Fibroblast of the aortic adventitia (primary cell): Measurements from ENCODE around the gene MYCBPAP. TPM values are rescaled to one million over a fixed set of nuclear protein-coding genes. Genes with fewer than 3 reads are reported as not detected.

Experiments
- DNase-seq: peaks from one replicate; pipeline ENCODE4 v3.0.0-alpha.2; 2010; ENCODE audit warnings: low read depth
- H3K4me3 ChIP-seq: 2 replicates; pipeline ENCODE4 v1.5.1; 2011; ENCODE audit warnings: low read depth, mild to moderate bottlenecking, control low read depth, low read length, moderate library complexity
- total RNA-seq: library from RNA; depleted of rRNA; stranded (reverse); fragments of >200 nt; gene quantifications from 2 replicates; pipeline ENCODE4 v1.2.3, GENCODE V29; 2012; ENCODE audit warnings: low replicate concordance
- TF ChIP-seq, protein P1 (sequence below): IDR thresholded peaks from 2 replicates; pipeline ENCODE4 v1.5.1; 2011; ENCODE audit warnings: mild to moderate bottlenecking, low read length, control low read depth, inconsistent platforms; ENCODE audit not compliant: insufficient read depth

Gene MYCBPAP
- total RNA-seq, 1 donor = 0.99 TPM

DNA sequence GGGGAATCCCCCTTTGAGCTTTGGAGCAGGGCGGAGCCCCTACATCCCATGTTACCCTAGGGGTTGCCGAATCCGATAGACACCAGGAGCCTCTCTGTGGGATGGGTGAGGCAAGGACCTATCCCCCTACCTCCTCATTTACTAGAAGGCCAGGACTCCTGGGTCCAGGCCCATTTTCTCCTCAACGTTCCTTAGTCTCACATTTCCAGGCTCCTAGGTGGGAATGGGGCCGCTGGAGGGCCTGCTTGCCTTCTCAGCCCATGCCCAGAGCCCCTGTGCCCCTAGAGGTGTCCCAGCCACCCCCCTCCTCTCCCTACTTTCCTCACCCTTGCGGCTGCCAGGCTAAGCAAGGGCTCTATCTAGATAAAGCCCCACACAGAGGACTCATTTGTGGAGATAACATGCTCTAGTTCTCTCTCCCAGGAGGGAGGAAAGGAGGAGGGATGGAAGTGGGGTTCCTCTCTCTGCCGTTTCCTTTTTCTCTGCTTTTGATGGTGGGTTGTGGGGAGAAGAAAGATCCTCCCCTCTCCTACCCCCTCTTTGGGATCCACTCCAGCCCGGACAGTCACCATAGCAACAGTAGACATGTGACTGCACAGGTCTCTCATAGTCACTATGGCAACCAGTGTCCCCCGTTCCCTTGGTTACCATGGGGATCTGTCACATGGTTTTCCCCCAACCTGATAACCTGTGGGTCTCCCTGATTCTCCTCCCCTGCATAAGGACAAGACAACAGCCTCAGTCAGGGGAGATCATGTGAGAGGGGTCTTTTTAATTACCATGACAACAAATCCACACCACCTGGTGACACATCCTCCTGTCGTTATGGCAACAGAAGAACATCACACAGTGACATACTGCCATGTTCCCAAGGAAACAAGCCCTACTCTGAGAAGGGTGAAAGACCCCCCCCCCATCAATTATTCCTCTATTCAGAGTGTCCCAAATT is 57.4 kb downstream of the MYCBPAP start:
- no peak overlapping the region for H3K4me3 ChIP-seq
- no peak for DNase-seq
- TF ChIP-seq, protein P1, sequence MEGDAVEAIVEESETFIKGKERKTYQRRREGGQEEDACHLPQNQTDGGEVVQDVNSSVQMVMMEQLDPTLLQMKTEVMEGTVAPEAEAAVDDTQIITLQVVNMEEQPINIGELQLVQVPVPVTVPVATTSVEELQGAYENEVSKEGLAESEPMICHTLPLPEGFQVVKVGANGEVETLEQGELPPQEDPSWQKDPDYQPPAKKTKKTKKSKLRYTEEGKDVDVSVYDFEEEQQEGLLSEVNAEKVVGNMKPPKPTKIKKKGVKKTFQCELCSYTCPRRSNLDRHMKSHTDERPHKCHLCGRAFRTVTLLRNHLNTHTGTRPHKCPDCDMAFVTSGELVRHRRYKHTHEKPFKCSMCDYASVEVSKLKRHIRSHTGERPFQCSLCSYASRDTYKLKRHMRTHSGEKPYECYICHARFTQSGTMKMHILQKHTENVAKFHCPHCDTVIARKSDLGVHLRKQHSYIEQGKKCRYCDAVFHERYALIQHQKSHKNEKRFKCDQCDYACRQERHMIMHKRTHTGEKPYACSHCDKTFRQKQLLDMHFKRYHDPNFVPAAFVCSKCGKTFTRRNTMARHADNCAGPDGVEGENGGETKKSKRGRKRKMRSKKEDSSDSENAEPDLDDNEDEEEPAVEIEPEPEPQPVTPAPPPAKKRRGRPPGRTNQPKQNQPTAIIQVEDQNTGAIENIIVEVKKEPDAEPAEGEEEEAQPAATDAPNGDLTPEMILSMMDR = no peak

DNA sequence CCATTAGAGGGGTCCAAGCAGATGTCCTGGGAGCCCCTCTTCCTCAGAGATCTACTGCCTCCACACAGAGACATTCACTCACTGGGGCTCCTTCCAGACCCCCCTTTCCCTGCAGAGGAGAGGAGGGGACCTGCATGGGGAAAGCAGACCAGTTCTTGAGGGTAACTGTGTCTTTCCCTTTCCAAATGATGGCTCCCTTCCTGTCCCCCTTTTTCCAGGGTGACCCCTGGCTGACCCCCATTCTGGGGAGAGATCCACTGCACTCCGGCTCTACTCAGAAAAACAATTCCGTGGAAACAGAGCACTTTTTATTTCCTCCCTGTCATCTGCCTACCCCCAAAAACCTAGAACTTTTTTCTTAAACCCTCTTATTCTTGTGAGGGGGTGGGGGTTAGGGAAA is 58.6 kb downstream of the MYCBPAP start:
- TF ChIP-seq, protein P1 = no peak
- DNase-seq = no peak
- H3K4me3 ChIP-seq = no peak overlapping the region

DNA sequence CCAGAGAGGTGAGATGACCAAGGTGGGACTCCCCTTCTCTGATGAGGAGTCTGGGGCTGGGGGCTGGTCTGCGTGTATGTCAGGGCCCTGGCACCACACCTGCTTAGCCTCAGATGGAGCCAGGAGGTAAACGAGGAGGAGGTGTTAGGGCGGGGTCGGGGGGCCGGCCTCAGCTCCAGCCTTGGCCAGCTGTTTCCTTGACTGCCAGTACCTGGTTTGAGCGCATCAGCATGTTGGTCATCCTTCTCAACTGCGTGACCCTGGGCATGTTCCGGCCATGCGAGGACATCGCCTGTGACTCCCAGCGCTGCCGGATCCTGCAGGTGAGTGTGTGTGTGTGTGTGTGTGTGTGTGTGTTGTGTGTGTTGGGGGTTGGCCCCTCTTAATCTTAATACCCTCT is 60.4 kb downstream of the MYCBPAP start:
- DNase-seq = no peak
- TF ChIP-seq, protein P1 = no peak
- no peak overlapping the region for H3K4me3 ChIP-seq

DNA sequence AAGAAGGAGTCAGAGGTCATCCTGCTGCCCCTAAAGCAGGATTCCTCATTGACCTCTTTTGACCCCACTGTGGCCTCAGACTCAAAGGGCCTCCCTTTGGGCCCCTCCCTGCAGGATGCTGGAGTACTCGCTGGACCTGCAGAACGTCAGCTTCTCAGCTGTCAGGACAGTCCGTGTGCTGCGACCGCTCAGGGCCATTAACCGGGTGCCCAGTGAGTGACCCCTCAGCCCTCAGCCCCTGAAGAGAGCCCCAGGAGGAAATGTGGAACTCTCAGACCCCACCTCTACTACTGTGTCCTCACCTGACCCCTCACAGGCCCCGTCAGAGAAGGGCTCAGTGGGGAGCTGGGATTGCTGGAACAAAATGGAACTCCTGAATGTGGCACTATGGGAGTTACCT is 61.4 kb downstream of the MYCBPAP start:
- H3K4me3 ChIP-seq = no peak overlapping the region
- DNase-seq = no peak
- TF ChIP-seq, protein P1 = no peak

DNA sequence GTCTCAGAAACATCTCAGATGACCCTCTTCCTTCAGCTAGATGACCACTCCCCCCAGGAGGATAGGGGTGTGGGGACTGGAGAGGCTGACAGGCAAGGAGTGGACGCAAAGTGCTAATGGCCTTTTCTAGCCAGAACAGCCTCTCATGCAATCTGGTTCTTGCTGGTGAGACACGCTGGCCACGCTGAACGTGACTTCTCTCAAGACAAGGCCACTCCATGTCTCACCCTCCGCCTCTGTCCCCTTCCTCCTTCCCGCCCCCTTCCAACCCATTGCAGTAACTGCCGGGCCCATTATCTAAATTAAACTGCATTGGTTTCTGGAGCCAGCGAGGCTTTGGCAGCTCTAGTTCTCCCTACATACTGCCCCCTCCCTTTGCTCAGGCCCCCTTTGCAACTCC is 61.8 kb downstream of the MYCBPAP start:
- no peak for DNase-seq
- no peak overlapping the region for H3K4me3 ChIP-seq
- TF ChIP-seq, protein P1 = no peak

DNA sequence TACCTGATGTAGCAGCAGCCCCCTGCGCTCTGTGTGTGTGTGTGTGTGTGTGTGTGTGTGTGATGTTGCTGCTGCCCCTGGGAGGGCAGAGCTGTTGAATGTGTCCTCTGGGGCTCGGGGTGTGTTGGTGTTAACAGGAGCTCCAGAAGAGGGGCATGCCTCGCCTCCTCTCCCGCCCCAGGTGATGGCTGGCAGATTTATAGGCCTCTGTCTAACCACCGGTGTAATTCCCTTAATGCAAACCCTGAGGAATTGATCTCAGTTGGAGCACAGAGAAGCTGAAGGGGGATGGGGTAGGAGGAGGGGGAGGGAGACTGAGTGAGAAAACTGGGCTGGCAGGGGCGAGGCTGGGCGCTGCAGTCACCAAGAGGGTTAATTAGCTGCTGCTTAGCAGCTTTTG is 62.3 kb downstream of the MYCBPAP start:
- H3K4me3 ChIP-seq = no peak overlapping the region
- DNase-seq = no peak
- TF ChIP-seq, protein P1 = no peak

DNA sequence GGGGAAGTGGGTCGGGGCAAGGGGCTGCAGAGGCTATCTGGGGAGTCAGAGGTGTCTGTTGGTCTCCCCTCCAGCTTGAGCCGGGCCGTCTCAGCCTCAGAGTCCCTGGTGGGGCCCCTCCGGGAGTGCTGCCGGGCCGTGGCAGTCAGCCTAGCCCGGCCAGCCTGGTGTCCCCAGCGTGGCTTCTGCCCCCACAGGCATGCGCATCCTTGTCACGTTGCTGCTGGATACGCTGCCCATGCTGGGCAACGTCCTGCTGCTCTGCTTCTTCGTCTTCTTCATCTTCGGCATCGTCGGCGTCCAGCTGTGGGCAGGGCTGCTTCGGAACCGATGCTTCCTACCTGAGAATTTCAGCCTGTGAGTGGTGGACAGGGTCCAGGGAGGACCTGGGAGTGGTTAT is 63.4 kb downstream of the MYCBPAP start:
- DNase-seq = no peak
- no peak overlapping the region for H3K4me3 ChIP-seq
- TF ChIP-seq, protein P1 = no peak
